ENCODE measurements around the gene CCDC171. TPM values are rescaled to one million over a fixed set of nuclear protein-coding genes. Genes with fewer than 3 reads are reported as not detected.
"Not testable (repeated sequence)": the region's sequence is repeated elsewhere in the genome, so short reads cannot be mapped to it uniquely, and the experiment has no call there.

CCDC171 gene
- polyA plus RNA-seq, 1 donor = 9.4 TPM

GRCh38 chr9:15696979-15697378 is 144.1 kb downstream of the CCDC171 start:
- DNase-seq = no peak

DNA sequence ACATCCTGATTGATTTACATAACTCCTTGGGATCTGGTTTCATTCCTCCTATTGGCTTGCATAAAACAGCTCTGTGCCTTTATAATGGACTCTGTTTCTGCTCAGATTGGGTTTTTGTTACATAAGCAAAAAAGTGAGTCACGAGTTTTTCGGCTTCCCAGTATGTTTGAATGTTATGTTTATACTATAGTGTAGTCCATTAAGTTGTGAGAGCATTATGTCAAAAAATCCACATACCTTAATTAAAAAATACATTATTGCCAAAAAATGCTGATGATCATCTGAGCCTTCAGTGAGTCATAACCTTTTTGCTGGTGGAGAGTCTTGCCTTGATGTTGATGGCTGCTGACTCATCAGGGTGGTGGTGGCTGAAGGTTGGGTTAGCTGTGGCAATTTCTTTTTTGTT is 144.6 kb downstream of the CCDC171 start:
- no peak for DNase-seq

GRCh38 chr9:15699876-15700559 is 147.2 kb downstream of the CCDC171 start:
- DNase-seq = not testable (repeated sequence)

DNA sequence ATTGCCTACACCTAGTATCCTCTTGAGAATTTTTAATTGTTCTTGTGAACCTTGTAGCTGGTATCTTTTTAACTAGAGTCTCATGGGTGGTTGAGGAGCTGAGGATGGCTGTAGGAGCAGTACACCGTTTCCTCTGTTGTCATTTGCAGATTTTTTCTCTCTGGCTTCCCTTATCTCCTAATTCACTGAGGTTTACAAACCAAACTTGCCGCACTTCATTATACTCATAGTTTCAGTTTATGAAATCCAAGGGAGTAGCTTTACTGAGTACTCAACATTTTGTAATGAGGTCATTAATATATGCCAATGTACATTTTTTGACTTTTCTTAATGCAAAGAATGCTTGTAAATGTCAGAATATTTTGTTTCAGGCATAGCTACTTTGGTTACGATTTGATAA is 154.2 kb downstream of the CCDC171 start:
- DNase-seq = no peak

DNA sequence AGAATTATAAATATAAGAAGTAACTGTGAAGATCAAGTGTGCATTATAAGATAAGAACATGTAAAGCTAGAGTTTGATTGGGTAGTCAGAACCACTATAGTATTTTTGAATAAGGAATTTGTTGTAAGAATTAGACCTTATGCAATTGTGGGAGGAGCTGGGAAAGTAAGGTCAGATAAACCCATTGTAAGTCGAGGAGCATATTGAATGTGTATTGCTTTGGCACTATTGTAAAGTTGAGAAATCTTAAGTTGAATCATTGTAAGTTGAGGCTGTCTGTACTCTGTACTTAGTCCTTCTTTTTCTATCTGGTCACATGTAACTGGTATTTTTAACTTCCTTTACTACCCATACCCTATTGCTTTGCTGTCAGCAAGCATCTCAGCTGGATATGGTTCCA is 158.7 kb downstream of the CCDC171 start:
- DNase-seq = no peak

- no peak for DNase-seq
These were observed 159.1 kb downstream of the CCDC171 start for GRCh38 chr9:15711931-15712330.

GRCh38 chr9:15714746-15715145 is 161.9 kb downstream of the CCDC171 start:
- no peak for DNase-seq

DNA sequence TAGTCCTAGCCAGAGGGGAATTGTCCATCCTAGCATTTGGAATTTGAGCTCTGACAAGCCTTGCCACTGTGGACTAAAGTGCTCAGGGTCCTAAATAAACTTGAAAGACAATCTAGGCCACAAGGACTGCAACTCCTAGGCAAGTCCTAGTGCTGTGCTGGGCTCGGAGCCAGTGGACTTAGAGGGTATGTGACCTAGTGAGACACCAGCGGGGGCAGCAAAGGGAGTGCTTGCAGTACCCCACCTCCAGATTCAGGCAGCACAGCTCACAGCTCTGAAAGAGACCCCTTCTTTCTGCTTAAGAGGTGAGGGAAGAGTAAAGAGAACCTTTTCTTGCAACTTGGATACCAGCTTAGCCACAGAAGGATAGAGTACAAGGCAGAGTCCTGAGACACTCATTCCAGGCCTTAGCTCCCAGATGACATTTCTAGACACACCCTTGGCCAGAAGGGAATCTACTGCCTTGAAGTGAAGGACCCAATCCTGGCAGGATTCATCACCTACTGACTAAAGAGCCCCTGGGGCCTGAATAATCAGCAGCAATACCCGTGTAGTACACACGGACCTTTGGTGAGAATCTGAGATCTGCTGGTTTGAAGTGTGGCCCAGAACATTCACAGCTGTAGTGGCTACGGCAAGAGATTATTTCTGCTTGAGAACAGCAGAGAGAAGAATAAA is 164.6 kb downstream of the CCDC171 start:
- DNase-seq = no peak

- DNase-seq = no peak
These were observed 165.6 kb downstream of the CCDC171 start for GRCh38 chr9:15718423-15718822.

DNA sequence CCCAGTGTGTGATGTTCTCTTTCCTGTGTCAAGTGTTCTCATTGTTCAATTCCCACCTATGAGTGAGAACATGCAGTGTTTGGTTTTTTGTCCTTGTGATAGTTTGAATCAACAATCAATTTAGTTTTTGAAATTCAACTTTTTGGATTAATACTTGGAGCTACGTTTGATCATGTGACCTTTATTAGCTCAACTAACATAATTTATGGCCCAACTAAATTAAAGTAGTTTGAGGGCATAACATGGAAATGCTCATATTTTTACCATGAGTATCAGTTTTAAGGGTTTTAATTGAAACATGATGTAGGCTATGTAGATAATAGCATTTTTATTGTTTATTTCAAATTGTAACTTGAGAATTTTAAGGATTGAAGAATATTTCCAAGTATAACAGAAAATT is 168.0 kb downstream of the CCDC171 start:
- DNase-seq = no peak

DNA sequence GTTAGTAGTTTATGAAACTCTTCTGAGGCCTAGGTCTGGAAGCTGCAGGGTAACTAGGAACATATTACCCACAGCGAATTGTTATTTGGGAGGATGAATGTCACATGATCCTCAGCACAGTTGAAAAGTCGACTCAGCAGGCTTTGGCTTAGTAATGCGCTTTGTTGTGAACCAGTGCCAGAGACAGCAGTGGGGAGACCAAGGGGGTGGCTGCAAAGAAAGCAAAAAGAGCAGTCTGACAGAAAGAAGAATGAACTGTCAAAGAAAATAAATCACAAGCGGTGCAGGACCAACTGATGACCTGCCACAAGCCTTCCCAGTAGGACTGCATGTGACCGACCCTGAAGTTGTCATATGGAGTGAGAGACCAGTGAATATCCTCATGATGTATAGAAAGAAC is 170.0 kb downstream of the CCDC171 start:
- no peak for DNase-seq

DNA sequence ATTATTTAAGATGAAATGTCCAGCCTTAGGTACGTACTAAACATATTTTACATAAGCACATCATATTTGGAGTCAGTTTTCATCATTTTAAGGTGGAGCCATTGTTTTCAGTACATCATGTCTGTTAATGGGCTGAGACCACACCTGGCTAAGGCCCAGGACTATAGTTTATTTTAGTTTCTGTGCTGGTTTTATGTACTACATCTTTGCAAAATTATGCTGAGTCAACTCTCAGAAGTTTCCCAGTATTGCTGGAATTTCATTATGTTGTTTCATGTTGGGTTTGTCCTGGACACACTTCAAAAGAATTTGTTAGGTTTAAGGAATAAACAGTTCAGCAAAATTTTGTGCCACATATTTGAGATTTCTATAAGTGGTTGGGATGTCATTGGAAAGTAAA is 171.2 kb downstream of the CCDC171 start:
- no peak for DNase-seq

GRCh38 chr9:15724612-15725011 is 171.8 kb downstream of the CCDC171 start:
- no peak for DNase-seq

DNA sequence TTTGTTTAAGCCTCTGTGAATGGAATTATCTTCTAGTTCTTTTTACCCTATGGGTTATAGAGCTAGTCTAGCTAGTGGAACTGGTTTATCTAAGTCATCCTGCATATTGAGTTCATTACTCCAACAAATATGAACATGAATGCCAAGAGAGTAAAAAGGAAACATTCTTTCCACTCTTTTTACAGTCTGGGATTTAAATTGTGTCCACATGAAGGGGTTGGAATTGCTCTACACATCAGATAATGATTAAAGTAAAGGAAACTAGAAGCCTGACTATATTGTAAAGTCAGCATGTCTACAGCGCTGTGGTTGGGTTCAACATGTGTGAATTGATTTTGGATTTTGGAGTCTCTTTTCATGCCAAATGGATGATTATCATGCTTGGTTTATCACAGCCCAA is 173.1 kb downstream of the CCDC171 start:
- DNase-seq = no peak

DNA sequence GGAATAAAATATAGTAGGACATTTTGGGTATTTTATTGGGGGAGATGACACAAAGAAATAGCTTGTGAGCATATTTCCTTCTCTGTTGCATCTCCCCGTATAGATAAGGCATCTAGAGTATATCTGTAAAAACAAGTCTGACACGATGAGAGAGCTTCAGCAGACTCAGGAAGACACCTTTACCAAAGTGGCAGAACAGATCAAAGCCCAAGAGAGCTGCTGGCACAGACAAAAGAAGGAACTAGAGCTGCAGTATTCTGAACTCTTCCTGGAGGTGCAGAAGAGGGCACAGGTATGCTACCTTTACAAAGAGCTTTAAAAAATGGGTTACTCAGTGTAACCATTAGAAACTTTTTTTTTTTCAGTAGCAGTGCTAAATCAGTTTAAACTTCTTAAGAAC is 176.7 kb downstream of the CCDC171 start:
- no peak for DNase-seq

GRCh38 chr9:15735083-15735857 is 182.4 kb downstream of the CCDC171 start:
- DNase-seq = no peak

DNA sequence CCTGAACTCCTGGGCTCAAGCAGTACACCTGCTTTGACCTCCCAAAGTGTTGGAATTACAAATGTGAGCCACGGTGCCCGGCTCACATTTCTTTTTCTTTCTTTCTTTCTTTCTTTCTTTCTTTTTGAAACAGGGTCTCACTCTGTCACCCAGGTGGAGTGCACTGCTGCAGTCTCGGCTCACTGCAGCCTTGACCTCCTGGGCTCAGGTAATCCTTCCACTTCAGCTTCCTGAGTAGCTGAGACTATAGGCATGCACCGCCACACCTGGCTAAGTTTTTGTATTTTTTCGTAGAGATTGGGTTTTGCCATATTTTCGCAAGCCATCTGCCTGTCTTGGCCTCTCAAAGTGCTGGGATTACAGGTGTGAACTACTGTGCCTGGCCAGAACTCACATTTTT is 183.7 kb downstream of the CCDC171 start:
- no peak for DNase-seq

- peak; percentile 22 for DNase-seq
These were observed 185.2 kb downstream of the CCDC171 start for GRCh38 chr9:15738011-15738410.

DNA sequence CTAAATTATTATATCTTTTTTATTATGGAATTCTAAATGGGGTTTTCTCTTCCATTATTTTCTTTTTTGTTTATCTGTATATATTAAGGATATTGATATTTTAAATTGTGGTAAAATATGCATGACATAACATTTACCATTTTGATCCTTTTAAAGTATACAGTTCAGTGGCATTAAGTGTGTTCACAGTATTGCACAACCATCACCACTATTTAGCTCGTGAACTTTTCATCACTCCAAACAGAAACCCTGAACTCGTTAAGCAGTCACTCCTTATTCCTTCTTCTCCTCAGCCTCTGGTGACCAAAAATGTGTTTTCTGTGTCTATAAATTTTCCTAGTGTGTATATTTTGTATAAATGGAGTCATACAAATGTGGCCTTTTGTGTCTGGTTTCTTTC is 188.2 kb downstream of the CCDC171 start:
- DNase-seq = no peak

- DNase-seq = no peak
These were observed 190.7 kb downstream of the CCDC171 start for GRCh38 chr9:15743512-15743911.

- no peak for DNase-seq
These were observed 191.4 kb downstream of the CCDC171 start for GRCh38 chr9:15744196-15744595.

DNA sequence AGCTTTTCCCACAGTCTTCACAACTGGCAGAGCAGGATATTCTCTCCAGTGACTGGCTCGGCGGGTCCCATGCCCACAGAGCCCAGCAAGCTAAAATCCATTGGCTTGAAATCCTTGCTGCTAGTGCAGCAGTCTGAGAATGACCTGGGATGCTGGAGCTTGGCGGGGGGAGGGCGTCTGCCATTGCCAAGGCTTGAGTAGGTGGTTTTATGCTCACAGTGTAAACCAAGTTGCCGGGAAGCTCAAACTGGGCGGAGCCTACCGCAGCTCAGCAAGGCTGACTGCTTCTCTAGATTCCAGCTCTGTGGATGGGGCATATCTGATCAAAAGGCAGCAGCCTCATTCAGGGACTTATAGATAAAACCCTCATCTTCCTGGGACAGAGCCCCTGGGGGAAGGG is 194.1 kb downstream of the CCDC171 start:
- DNase-seq = no peak

DNA sequence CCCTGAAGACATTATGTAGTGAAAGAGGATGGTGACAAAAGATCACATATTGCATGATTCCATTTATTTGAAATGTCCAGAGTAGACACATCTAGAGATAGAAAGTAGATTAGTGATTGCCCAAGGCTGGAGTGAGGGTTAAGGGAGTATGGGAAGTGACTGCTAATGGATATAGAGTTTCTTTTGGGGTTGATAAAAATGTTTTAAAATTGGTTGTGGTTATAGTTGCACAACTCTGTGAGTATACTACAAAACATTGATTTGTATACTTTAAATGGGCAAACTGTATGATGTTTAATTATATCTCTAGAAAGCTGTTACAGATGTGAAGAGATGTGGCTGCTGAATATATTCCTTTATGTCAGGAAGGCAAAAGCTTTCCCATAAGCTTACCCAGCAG is 202.8 kb downstream of the CCDC171 start:
- no peak for DNase-seq

Data from left kidney (tissue), 2 donors.